Amniotic stem cell (primary cell): ENCODE measurements around the gene TSPYL6.

Experiments used
- DNase-seq: peaks from one replicate; lab custom pipeline; 2025; lab: John Stamatoyannopoulos, UW

Gene TSPYL6

DNA sequence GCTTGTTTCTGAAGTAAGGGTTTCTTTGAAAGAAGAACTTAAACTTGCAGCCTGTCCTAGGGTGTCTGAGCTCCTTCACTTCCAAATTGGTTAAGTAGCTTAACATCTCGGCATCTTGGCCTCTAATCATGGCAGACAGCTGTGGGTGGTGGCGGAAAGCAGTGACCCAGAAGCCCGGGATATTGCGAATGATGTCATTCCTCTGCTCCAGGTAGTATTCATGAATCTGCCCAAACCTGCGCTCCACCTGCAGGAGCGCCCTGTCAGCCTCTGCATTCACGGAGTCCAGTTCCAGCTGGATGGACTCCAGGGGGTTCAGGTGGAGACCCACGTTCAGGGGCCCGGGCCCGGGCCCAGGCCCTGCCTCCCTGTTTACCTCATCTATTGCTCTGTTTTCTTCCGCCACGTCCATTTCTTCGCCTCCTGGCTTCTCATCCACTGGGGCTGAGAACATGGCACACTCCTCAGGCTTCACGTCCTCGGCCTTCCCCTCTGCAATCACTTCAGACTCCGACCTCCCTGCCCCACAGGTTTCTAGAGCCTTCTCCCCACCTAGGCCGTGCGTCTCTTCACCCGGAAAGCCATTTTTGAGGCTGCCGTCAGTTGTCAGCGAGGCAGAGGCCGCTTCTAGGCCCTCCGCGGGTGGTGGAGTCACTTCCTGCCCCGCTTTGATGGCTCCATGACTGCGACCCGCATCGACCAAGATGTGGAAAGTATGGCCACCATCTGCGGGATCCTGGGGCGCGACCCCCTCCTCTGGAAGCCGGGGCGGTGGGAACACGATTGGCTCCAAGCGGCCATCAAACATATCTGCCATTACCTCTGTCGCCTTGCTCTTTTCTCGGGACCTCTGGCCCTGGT lies 569 bp downstream of the TSPYL6 start:
- no peak for DNase-seq

DNA sequence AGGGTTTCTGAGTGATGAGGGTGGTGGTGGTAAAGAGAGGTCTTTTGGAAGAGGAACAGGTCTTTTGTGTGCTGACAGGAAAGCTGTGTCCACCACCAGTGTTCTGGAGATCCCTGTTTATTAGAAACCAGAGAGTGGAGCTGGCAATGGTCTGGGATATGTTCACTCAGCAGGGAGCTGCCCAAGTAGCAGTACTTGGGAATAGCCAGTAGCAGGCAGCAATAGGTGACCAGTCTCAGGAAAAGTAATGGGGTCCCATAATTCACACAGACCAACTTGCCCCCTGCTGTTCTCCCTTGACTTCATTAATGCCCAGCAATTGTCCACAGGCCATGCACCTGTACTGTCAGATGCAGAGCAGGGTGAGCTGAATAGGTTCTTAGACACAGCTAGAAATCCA lies 1.8 kb downstream of the TSPYL6 start:
- DNase-seq: no peak

DNA sequence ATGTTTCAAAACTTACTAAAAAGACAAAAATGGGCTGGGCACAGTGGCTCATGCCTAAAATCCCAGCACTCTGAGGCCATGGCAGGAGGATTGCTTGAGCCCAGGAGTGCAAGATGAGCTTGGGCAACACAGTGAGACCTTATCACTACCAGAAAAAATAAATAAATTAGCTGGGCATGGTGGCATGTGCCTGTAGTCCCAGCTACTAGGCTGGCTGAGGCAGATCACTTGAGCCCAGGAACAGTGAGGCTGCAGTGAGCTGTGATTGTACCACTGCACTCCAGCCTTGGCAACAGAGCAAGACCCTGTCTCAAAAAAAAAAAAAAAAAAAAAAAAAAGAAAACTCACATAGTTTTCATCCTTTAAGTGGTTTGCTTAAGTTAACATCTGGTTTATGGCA lies 6.4 kb downstream of the TSPYL6 start:
- DNase-seq: no peak

DNA sequence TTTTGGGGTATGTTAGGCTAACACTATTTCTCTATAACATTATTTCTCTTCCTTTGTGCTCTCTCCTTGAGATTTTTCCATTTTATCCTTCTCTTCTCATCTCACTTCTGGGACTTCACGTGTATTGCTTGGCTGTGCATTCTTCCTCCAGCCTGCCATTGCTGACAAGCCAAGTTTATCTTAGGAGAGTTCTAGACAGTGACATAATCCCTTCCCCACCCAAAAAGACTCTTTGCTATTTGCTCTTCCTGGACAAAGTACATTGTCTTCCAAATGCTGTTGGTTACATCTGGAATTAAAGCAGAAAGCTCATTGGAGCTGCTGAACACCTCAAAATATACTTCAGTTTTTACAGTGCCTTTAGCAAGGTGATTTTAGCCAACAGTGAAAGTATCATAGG lies 8.9 kb downstream of the TSPYL6 start:
- no peak for DNase-seq

DNA sequence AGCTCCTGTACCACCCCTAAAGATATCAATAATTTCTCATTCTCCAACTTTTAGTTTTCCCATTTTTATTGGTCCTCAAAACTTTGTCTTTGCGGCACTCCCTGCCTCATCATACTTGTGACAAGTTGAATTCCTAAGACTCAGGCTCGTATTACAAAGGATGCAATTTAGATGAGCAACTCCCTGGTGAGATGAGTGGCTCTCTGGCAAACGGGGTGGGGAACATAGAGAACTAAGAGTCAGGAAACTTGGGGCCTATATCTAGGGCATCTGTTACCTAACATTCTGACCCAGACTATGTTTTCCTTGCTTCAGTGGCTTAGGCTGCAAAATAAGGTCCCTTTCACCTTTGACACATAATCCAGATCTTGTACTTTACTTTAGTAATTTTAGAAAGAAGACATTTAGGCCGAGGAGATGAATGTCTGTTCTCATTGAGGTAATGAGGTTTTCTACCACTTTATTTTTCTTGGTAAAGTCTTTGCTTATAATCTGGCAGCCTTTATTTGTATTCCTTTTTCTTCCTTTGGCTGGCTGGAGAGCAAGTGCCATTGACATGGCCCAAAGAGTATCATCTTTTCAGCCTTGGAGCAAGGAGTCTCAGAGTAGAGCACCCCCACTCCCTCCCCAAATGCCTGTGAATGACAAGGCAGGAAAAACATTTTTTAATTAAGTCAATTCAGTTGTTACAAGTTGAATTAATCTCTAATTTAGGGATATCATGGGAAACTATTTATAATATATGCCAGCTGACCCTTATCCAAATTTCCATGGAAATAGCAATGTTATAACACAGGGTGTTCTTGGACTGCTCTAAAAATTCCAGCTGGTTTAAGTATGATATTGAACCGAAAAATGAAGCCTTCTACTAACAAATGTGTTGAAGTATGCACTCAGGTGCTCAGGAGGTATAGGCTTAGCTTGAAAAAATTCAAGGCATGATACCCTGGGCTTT lies 15.2 kb downstream of the TSPYL6 start:
- DNase-seq: no peak

DNA sequence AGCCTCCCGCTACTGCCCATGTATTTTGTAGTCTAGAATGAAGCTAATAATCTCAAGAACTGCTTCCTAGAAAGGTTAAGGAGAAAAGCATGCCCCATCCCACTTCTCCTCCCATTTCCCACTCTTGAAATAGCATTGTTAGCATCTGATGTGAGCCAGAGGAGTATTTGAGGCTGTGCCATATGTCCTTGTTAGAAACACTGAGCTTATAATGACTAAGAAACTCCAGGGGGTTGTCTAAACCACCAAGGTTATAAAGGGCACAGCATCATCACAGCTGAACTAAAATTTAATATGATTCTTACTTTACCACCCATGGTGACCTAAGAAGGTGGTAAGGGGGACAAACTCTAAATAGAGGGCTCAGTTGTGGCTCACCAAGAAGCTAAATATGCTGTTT lies 16.6 kb downstream of the TSPYL6 start:
- no peak for DNase-seq

DNA sequence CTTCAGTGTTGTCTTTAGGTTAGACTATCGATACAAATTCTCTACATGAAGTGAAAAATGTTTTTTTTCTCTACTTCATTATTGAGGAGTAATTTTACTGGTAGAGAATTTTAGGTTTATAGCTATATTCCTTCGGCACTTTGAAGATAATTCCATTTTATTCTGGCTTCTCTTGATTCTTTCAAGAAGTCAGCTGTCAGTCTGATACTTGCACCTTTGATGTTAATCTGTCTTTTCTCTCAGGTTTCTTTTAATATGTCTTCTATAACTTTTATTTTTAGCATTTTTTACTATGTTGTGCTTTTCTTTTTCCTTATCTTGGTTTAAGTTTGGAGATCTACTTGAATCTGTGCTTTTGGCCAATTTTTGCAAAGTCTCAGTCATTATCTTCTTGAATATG lies 18.6 kb downstream of the TSPYL6 start:
- no peak for DNase-seq

DNA sequence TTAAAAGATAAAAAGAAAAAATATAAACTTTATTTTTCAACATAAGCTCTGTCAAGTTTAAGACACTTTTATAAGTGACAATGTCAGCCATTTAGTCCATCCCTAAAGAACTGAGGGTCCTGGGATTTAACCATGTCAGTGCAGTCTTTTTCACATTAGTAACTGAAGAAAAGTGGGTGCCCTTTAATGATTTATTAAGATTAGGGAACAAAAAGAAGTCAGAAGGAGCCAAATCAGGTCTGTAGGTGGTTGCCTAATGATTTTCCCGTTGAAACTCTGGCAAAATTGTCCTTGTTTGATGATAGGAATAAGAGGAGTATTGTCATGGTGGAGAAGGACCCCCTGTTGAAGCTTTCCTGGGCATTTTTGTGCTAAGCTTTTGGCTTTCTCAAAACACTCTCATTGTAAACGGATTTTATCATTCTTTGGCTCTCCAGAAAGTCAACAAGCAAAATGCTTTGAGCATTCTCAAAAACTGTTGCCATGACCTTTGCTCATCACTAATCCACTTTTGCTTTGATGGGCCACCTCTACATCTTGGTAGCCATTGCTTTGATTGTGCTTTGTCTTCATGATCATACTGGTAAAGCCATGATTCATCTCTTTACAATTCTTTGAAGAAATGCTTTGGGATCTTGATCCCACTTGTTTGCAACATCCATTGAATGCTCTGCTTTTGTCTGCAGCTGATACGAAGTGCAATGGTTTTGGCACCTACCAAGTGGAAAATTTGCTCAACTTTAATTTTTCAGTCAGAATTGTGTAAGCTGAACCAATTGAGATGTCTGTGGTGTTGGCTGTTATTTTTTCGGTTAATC lies 22.0 kb downstream of the TSPYL6 start:
- no peak for DNase-seq

DNA sequence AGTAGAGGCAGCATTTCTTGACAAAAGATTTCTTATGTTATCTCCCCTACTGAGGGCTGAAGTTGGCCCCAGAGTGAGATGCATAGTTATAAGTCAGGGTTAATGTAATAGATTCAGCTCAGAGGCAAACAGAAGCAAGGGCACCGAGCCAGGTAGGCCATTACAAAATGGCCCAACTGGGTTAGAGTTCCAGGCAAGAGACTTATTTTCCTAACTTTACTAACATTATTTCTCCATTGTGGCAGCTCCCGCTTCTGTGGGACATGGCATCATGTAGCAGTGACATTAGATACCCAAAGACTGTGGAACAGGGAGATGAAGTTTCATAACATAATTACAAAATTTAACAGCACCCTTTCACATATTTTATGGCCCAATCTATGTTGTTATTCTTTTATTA lies 27.1 kb downstream of the TSPYL6 start:
- no peak for DNase-seq

DNA sequence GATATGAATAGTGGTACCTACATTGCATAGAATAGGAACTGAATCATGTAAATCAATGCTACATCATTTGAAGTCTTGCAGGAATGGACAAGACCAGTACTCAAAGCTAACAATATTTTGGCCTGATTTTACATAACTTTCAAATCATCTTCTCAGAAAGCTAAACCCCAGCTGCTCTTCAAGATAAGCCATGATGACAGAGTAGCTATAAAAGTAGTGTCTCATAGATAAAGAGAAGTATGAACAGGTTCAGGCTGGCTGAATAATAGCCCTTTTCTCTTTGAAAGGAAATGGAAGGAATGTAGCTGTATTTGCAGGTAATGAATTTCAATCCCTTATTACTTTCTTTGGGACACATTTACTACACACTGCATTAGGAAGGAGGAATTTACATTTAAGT lies 28.2 kb downstream of the TSPYL6 start:
- no peak for DNase-seq

DNA sequence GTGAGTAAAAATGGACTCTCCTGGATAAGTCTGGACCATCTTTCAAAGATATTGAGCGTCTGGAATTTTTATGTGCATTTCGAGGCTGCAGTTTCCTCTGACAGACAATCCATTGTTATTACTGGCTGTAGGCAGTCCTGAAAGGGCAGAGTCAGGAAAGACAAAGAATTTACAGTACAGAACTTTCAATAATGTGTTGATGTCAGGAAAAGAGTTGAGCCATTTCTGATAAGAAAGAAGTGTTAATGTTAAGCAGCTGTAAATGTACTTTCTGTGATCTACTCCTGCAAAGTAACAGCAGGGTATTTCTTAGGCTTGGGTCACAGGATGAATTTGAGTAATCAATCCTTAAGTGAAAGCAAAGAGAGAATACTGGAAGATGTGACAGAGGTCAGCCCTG lies 29.8 kb downstream of the TSPYL6 start:
- DNase-seq: no peak

DNA sequence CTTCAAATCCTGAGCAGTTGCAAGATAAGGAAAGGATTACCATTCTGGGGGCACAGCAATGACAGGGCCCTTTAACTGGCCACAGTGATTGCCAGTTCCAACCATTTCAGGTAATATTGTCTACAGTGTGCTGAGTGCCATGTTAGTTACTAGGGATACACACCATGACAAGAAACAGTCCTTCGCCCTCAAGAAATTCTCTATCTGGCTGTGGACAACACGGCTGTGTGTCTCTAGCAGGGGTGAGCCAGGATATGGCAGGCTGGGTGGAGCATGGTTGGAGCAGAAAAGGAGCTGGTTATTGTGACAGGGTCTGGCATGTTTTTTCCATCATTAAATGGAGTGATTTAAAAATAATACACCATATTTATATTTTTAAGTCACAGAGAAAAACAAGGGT lies 31.0 kb downstream of the TSPYL6 start:
- DNase-seq: no peak

DNA sequence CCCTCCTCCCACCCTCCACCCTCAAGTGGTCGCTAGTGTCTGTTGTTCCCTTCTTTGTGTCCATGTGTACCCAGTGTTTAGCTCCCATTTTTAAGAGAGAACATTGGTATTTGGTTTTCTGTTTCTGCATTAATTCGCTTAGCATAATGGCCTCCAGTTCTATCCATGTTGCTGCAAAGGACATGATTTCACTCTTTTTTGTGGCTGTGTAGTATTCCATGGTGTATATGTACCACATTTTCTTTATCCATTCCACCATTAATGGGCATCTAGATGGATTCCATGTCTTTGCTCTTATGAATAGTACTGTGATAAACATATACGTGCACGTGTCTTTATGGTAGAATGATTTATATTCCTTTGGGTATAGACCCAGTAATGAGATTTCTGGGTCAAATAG lies 42.9 kb downstream of the TSPYL6 start:
- DNase-seq: no peak

DNA sequence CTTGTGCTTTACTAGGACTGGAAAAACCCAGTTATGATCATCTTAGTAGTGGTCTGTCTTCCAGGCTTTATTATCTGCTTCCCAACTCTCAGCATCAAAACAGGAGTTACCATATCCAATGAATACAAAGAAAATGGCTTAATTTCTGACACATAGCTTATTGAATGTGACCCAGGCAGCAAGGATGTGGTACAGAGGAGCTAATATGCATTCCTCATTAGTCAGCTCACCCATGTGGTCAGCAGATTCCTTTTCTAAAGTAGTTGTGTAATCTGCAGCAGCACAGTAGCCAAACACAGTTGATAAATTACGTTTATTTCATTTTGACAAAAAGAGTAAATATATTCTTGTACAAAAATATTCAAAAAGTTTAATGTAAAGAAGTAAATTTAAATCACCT lies 43.6 kb downstream of the TSPYL6 start:
- peak; percentile 39 for DNase-seq

DNA sequence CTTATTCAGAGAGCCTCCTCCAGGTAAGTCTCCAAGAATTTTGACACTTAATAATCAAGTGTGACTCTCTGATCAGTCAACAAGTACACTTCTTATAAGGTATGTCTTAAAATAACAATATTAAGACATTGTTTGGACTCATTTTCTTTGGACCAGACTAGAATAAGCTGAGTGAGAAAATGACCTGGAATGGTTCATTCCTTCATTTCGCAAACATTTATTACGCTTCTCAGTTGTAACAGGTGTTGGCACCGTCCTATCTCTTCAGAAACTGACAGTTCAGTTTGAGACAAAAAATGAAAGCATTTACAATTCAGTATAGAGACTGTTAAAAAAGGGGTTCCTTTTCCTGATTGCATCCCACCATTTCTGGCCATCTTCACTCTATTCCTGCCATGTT lies 46.6 kb downstream of the TSPYL6 start:
- no peak for DNase-seq

DNA sequence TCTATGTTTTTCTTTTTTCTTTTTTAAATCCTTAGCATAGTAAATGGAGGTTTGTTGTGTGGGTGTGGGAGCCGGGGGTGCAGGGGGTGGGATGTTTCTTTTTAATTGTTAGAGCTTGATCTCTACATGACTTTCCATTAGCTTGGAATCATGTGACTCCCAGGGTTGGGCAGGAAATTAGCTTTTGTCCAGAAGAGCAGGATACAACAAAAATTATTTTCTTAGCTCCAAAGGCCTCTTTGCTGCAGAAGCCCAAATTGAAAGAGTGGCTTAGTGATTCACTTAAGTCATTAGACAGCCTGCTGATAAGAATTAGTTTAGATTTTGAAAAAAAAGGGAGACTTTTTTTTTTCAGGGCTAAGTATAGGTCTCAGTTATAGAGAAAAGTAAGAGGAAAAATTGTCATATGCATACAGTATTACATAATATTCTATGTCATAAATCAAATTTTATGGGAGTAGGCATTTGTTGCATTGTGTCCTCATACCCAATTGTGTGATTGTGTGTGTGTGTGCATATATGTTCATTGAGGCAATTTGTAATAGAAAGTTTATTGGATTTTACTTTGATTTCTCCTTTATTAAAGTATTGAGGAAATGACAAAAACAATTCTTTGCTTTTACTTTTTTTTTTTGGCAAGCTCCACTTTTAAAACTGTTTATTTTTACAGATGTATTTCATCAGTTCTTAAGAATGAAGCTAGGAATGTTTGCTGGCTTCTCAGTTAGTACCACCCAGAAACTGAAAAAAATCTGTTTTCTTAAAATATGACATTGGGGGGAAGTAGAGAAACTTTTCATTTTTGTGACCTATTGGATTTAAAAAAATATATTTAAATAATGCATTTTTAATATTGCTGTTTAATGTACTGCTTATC lies 47.4 kb downstream of the TSPYL6 start:
- no peak for DNase-seq

DNA sequence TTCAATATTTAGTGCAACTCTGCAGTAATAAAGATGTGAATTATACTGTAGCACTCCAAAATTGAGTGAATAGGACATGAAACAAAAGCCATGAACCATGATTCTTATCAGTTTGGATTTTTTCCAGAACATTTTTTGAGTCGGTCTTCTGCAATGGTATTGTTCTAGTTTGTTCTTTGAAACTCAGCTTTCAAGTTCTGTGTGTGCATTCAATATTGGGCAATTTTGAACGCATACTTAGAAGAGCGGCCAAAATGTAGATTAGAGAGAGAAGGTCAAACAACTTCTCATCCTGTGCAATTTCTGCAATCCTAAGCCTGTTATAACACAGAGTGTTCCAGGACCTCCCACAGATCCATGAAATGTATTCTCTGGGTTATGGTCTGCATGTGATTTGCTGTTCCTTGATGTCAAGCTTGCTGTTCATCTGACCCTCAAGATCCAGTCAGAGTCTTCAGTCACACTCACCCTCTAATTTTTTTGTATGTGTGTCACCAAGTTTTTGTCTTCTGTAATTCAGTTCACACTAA lies 48.3 kb downstream of the TSPYL6 start:
- DNase-seq: no peak

DNA sequence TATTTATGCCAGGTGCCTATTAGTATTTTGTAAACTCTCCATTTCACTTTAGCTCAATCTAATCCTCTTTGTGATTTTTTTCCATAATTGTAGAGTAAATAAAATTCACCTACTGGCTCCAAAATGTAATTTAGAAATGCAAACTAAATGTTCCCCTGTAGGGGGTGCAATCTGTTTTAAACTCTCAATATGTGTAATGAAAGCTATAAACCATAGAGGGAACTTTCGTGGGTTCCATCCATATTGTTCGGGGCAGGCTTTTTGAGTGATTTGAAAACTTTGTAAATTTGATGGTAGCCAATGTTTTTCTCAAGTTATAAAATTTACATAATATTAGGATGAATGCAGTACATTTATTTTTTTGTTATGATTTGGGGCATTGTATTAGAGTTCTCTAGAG lies 49.4 kb downstream of the TSPYL6 start:
- DNase-seq: no peak

DNA sequence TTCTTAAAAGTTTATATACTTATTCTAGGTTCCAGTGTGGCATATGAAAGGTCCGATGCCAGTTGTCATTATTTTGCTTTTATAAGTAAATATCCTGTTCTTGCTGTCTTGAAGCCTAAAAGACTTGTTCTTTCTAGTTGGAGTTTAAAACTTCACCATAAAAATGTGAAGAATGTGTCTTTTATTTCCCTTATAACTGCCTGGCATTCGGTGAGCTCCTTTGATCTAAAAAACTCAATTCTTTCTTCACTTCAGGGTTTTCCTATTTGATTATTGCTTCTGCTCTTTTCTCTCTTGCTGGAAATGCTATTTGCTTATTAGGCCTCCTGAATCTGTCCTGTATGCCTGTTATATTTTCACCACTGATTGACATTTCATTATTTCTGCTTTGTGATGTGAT lies 51.6 kb downstream of the TSPYL6 start:
- DNase-seq: no peak
